Hepatocyte (in vitro differentiated cells): ENCODE data around the gene UBTFL1.

ENCODE experiments used
- EZH2 ChIP-seq: fragments of 200-600 bp; sonication (generic); IDR thresholded peaks from 2 replicates; pipeline ENCODE4 v1.6.1; 2016; ENCODE audit warnings: antibody characterized with exemption, mild to moderate bottlenecking, borderline replicate concordance
- TF ChIP-seq, protein P1 (sequence below): fragments of 200-600 bp; sonication (generic); IDR thresholded peaks from 2 replicates; pipeline ENCODE4 v1.5.1; 2016; ENCODE audit warnings: antibody characterized with exemption, mild to moderate bottlenecking; ENCODE audit not compliant: poor library complexity

DNA sequence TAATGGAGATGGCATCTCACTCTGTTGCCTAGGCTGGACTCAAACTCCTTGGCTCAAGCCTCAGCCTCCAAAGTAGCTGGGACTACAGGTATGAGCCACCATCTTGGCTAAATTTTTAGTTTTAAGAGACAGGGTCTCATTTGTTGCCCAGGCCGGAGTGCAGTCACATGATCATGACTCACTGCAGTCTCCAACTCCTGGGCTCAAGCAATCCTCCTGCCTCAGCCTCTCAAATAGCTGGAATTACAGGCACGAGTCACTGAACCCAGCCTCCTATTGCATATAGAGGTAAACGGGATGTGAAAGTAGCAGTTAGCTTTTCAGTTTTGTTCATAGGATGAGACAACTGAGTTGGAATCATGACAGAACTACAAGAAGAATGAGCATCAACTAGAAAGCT is 39.2 kb downstream of the UBTFL1 start:
- no peak for TF ChIP-seq EZH2
- TF ChIP-seq, protein P1, sequence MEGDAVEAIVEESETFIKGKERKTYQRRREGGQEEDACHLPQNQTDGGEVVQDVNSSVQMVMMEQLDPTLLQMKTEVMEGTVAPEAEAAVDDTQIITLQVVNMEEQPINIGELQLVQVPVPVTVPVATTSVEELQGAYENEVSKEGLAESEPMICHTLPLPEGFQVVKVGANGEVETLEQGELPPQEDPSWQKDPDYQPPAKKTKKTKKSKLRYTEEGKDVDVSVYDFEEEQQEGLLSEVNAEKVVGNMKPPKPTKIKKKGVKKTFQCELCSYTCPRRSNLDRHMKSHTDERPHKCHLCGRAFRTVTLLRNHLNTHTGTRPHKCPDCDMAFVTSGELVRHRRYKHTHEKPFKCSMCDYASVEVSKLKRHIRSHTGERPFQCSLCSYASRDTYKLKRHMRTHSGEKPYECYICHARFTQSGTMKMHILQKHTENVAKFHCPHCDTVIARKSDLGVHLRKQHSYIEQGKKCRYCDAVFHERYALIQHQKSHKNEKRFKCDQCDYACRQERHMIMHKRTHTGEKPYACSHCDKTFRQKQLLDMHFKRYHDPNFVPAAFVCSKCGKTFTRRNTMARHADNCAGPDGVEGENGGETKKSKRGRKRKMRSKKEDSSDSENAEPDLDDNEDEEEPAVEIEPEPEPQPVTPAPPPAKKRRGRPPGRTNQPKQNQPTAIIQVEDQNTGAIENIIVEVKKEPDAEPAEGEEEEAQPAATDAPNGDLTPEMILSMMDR, result no peak
